ENCODE data around the gene CFAP47. TPM values are rescaled to one million over a fixed set of nuclear protein-coding genes. Genes with fewer than 3 reads are reported as not detected.

Gene CFAP47
- total RNA-seq, 2 experiments from 2014 or later = not detected

- intact Hi-C loops (cut with micrococcal nuclease; ENCODE audit: unreplicated experiment) = no loop called here
- ChIA-PET CTCF (ENCODE audit: unreplicated experiment) (no interaction called here), POLR2A (no interaction called here)
- Histone ChIP-seq H3K9me3 (ENCODE audit: low read length) (no peaks in the 10 kb centered on the region), H2AFZ (ENCODE audit: low read length) (no peak overlapping the region), H3K4me2 (ENCODE audit: low read length) (no peak overlapping the region), H3K27ac (ENCODE audit: low read depth, low read length, poor library complexity, severe bottlenecking) (no peak overlapping the region), H3K36me3 (ENCODE audit: insufficient read depth, low read length) (no peaks in the 10 kb centered on the region), H4K20me1 (ENCODE audit: insufficient read depth, low read length) (no peaks in the 10 kb centered on the region), H3K9me2 (ENCODE audit: insufficient read depth, low read length) (no peaks in the 10 kb centered on the region), H3K4me1 (ENCODE audit: insufficient read depth, low read length, poor library complexity, severe bottlenecking) (no peaks in the 10 kb centered on the region), H3K79me2 (ENCODE audit: insufficient read depth, low read depth, low read length) (no peaks in the 10 kb centered on the region), H3K4me3 (ENCODE audit: low read depth, low read length, poor library complexity, severe bottlenecking) (no peak overlapping the region)
- TF ChIP-seq EZH2phosphoT487 (IDR thresholded peaks at IDR 0.05; ENCODE audit: borderline replicate concordance, low read depth, low read length) = no peak
- TF ChIP-seq CTCF (conservative IDR thresholded peaks at IDR 0.05; ENCODE audit: low read length) = no peak
- no peak for DNase-seq (ENCODE audit: low spot score)
- BruUV-seq (replicated peaks) = no TSS peak
Measured at GRCh38 chrX:36241397-36241796, 321.9 kb downstream of the CFAP47 start.

GRCh38 chrX:36266155-36266554 lies 346.6 kb downstream of the CFAP47 start:
- CTCF ChIA-PET (ENCODE audit: unreplicated experiment) = no interaction called here
- BruUV-seq (replicated peaks) = no TSS peak
- H3K36me3 ChIP-seq (ENCODE audit: insufficient read depth, low read length) = no peaks in the 10 kb centered on the region

GRCh38 chrX:36310136-36310535 lies 390.6 kb downstream of the CFAP47 start:
- Histone ChIP-seq H3K4me1 (ENCODE audit: insufficient read depth, low read length, poor library complexity, severe bottlenecking) (no peaks in the 10 kb centered on the region), H3K4me3 (ENCODE audit: low read depth, low read length, poor library complexity, severe bottlenecking) (no peak overlapping the region), H4K20me1 (ENCODE audit: insufficient read depth, low read length) (no peaks in the 10 kb centered on the region), H3K9me2 (ENCODE audit: insufficient read depth, low read length) (no peaks in the 10 kb centered on the region), H3K9me3 (ENCODE audit: low read length) (no peaks in the 10 kb centered on the region), H3K36me3 (ENCODE audit: insufficient read depth, low read length) (no peaks in the 10 kb centered on the region), H3K27ac (ENCODE audit: low read depth, low read length, poor library complexity, severe bottlenecking) (no peak overlapping the region), H3K4me2 (ENCODE audit: low read length) (no peak overlapping the region), H3K79me2 (ENCODE audit: insufficient read depth, low read depth, low read length) (no peaks in the 10 kb centered on the region), H2AFZ (ENCODE audit: low read length) (no peak overlapping the region)
- BruUV-seq (replicated peaks) = no TSS peak
- no peak for DNase-seq (ENCODE audit: low spot score)
- POLR2A ChIA-PET = no interaction called here
- CTCF ChIA-PET (ENCODE audit: unreplicated experiment) = no interaction called here
- intact Hi-C loops (cut with micrococcal nuclease; ENCODE audit: unreplicated experiment) = no loop called here
- no peak for TF ChIP-seq CTCF (conservative IDR thresholded peaks at IDR 0.05; ENCODE audit: low read length)
- no peak for TF ChIP-seq EZH2phosphoT487 (IDR thresholded peaks at IDR 0.05; ENCODE audit: borderline replicate concordance, low read depth, low read length)

More at GRCh38 chrX:36266155-36266554, 346.6 kb downstream of the CFAP47 start:
- Histone ChIP-seq H3K9me2 (ENCODE audit: insufficient read depth, low read length) (no peaks in the 10 kb centered on the region), H2AFZ (ENCODE audit: low read length) (no peak overlapping the region), H3K9me3 (ENCODE audit: low read length) (no peaks in the 10 kb centered on the region), H3K79me2 (ENCODE audit: insufficient read depth, low read depth, low read length) (no peaks in the 10 kb centered on the region), H3K4me3 (ENCODE audit: low read depth, low read length, poor library complexity, severe bottlenecking) (no peak overlapping the region), H3K4me2 (ENCODE audit: low read length) (no peak overlapping the region), H4K20me1 (ENCODE audit: insufficient read depth, low read length) (no peaks in the 10 kb centered on the region), H3K4me1 (ENCODE audit: insufficient read depth, low read length, poor library complexity, severe bottlenecking) (no peaks in the 10 kb centered on the region), H3K27ac (ENCODE audit: low read depth, low read length, poor library complexity, severe bottlenecking) (no peak overlapping the region)
- intact Hi-C loops (cut with micrococcal nuclease; ENCODE audit: unreplicated experiment) = no loop called here
- POLR2A ChIA-PET = no interaction called here
- no peak for DNase-seq (ENCODE audit: low spot score)
- no peak for TF ChIP-seq CTCF (conservative IDR thresholded peaks at IDR 0.05; ENCODE audit: low read length)
- no peak for TF ChIP-seq EZH2phosphoT487 (IDR thresholded peaks at IDR 0.05; ENCODE audit: borderline replicate concordance, low read depth, low read length)

Measured in OCI-LY7 (cell line).